GM20431 (cell line): ENCODE data around the gene ZNF423.

ENCODE experiments used
- in situ Hi-C: fragments of 300-500 bp; cut with MseI, MboI; formaldehyde crosslinking; loops from one replicate; pipeline ENCODE4 v1.15.0; 2020; ENCODE audit warnings: low sequenced_read_pairs; ENCODE audit not compliant: unreplicated experiment

Gene ZNF423

GRCh38 chr16:49763826-49764225 lies 92.1 kb downstream of the ZNF423 start:
- in situ Hi-C loops, result no loop called here

GRCh38 chr16:49760815-49761214 lies 95.1 kb downstream of the ZNF423 start:
- in situ Hi-C loops, result no loop called here

DNA sequence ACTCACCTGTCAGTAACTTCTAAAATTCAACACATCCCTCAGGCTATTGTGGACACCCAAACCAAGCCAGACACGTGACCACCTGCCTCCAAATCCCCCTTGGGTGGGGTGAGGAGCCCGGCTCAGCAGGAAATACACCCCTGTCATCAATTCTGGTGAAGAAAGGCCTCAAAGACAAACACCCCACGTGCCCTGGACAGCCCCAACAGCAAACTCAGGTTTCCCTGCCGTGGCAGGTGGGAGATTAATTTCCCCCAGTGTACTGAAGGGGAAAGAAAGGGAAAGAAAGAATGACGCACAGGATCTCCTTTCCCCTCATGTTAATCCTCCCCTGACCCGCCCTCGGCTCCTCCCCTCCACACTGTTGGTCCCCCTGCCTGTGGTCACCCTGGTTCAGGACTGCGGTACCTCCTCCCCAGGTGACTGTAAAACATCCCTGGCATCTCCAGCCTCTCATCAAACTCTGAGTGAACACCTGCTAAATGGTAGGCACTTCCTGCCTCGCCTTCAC lies 98.3 kb downstream of the ZNF423 start:
- in situ Hi-C loops, result no loop called here

DNA sequence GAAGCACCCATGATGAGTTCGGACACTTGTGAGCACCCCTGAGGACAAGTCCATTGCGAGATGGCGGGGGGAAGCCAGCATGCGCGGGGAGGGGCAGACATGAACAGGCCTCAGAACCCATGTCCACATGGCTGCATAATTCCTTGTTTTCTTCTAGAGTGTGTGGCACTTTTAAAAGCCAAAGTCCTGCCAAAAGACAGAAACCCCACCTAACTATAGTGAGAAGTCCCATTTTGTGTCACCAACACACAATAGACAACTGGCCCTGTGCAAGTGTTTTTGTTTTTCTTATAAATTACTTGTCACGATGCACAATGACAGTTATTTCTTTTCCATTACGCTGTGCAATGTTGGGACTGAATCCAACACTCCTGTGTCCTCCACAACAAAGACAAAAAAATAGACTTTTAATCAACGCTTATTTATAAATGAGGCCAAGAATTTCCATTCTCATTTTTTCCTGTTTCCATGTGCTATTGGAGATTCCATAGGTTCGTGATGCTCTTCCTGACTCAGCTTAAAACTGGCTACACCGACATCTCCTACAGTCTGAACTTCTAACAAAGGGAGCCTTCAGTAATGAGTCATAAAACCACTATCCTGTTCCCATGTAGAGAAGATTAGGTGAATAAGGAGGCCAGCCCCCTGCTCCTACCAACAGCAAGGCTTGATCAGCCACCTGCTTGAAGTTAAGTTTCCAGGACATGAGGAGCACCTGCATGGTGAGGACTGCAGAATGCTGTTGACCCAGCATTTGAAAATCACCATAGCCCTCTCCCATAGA lies 98.9 kb downstream of the ZNF423 start:
- in situ Hi-C loops, result no loop called here

DNA sequence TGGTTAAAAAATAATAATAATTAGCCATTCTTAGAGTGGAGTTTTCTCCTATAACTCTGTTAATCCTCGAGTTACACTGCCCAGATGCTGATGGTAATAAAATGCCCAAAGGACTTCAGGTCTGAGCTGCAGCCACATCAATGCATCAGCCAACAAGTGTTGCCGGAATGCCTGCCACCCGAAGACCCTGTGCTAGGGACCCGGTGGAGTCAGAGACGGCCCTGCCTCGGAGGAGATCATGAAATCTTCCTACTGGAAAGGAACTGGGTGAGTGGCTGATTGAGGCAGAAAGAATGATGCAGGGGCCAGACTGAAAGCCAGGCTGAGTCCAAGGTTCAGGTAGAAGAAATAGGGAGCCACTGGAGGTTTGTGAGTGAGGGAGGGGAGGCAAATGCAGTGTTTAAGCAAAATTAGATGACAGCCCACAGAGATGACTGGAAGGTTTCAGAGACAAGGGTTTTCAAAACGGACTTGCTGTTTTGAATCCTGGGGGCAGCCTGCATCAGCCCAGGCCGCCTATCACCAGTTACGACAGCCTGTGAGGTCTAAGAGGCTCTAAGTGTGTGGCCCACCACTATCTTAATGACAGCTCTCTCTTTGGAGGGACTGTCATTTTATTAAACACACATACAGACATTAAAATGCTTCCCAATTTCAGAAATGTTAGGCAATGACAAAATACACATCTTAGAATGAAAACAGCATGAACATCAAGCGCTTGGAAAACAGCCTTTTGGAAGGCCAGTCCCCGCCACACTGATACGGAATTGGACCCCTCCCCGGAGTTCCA lies 100.0 kb downstream of the ZNF423 start:
- in situ Hi-C loops, result no loop called here

GRCh38 chr16:49755313-49755620 lies 100.6 kb downstream of the ZNF423 start:
- in situ Hi-C loops, result no loop called here

DNA sequence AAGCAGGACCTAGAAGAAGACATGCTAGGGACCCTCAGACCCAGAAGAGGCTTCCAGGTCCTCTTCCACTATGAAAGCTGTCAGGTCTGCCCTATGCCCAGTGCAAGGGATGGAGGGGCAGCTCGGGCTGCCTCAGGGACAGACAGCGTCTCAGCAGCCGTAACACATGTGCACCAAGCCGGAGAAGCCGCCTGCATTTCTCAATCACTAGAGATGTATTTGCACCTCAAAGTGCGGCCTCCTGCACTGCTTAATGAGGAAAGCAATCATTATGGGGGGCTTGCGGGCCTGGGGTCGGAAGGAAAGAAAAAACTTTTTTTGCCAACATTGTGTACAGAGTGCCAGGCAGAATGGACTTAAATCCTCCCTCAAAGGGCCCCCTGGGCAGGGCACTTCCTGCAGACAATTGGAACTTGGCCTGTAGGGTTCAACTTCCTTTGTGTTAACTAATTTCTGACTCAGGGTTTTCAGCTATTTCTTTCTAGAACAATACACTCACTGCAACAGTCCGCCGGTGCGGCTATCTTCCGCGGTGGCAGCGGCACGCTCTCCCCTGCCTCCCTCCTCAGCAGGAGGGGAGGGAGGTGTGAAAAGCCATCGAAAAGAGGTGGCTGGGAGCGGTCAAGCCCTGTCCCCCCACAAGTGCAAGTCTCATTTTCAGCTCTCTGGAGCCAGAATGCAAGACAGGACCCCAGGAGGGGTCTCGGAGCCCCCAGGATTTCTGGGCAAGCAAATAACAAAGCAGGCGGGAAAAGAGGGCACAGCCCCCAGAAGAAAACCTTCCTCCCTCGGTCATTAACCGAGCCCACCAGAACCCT lies 101.2 kb downstream of the ZNF423 start:
- in situ Hi-C loops, result no loop called here

DNA sequence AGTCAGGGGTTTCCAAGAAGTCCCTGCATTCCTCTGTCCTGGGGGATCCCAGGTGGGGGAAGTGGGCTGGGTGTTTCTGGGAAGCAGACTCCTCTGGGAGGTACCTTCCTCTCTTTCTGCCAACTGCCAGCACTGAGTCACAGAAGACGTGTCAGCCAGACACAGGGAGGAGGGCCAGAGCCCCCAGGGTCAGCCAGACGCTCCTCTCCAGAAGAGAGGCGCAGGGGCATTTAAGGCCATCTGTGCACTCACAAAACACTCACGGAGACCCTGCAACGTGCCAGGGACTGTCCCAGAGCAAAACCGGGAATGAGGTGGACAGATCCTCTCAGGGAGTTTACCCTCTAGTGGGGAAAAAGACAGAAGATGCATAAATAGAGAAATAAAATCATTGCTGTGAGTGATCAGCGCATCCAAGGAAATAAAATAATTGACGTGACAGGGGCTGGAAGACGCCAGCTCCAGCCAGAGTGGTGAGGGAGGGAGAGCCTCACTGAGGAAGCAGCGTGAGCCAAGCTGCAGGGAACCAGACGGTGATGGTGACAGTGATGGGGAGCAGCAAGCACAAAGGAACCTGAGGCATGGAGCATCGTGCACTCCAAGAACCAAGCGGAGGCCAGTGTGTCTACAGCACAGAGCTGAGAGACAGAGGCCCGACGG lies 105.4 kb downstream of the ZNF423 start:
- in situ Hi-C loops, result no loop called here

DNA sequence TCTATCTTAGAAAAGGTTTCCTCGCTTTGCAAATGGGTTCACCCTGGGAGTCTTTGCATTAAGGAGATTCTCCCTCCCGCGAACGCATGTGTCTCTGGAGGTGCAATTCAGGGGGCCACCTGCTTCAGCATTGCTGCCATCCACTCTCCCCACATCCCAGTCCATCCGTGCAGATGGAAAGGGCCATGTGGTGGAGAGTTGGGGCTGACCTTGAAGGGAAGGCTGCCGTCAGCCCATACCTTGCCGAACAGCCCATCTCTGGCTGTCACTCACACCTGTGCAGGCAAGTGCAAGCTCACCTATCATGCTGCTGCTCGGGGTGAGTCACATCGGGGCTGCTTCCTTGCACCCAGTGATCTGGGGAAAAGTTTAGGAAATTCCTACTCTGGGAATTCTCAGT lies 106.1 kb downstream of the ZNF423 start:
- in situ Hi-C loops, result no loop called here

DNA sequence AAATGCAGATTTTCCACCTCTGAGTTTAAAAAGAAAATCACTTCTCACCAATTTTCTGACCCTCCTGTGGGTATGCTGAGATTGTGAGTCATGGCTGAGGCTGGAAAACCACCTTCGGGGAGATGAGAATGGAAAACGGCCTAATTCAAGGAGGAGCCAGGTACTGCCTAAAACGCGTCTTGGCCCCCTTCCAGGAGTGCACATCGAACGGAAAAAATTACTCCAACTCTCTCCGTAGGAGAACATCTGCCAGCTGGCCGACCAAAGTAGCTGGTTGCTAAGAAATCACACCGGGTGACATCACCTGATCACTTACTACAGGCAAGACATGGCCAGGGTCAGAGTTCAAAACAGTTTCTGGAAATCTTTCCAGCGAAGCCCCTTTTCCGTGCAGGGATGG lies 107.6 kb downstream of the ZNF423 start:
- in situ Hi-C loops, result no loop called here

DNA sequence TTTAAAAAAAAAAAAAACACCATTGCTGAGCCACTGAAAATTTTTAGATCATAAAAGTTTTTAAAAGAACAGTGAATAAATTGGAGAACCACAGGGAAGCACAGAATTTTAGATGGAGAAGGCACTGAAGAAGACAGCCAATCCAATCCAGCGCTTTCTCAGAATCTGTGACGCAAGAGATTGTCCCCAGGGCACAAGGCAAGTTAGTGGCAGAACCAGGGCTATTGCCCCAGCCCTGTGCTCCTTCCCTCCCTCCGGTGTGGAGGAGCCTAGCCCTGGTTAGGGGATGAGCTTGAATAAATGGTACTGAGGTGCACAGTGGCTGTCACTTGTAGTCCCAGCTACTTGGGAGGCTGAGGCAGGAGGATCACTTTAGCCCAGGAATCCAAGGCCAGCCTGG lies 108.3 kb downstream of the ZNF423 start:
- in situ Hi-C loops, result no loop called here

GRCh38 chr16:49746545-49746944 lies 109.4 kb downstream of the ZNF423 start:
- in situ Hi-C loops, result no loop called here

GRCh38 chr16:49745311-49745747 lies 110.6 kb downstream of the ZNF423 start:
- in situ Hi-C loops, result no loop called here

DNA sequence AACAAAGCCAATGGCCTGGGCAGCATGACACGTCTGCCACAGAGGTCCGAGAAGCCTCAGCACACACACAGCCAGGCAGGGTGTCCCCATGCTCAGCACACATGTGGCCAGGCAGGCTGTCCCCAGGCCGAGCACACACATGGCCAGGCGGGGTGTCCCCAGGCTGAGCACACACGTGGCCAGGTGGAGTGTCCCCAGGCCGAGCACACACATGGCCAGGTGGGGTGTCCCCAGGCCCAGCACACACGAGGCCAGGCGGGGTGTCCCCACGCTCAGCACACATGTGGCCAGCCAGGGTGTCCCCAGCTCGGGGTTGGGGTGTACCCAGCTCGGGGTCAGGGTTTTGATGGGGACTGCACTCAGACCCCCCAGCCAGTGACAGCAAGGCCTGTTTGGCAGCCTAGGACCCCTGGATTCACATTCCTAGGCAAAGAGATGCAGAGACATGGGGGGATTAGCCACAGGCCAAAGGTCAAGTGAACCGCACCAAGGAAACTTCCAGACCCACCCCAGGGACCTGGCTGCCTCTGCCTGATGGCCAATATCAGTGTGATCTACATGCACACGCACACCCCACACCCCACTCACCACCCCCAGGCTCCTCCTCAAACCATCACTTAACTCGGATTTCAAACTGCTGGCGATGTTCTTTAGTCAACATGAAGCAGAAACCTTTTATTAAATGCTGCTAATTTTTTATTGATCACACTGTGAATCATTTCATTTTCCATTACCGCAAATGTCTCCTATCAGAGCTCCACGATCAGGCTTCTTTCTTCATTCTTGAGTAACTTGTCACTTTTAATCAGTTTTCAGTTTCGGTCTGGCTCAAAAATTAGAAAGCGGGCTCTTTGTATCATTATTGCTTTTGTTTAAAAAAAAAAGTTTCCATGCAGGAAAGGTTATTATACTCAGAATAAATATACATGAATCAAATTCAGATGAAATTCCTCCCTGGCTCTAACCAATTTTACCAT lies 111.4 kb downstream of the ZNF423 start:
- in situ Hi-C loops, result no loop called here

DNA sequence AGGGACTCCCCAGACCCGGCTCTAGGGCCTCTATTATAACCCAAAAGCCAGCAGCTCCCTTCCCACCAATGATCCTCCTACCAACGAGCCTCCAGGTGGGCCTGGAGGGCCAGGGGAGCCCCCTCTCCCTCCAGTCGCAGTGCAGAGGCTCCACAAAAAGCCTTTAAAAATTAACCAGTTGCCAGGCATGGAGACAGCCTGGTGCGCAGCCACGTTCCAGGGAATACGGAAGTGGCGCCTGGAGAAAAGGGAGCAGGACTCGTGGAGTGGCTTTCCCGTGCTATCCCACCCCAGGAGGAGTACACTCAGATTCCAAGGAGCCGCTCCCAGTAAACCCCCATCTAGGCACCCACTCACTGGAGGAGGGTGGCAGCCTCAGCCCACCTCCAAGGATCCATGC lies 112.3 kb downstream of the ZNF423 start:
- in situ Hi-C loops, result no loop called here

- in situ Hi-C loops, result no loop called here
Measured at GRCh38 chr16:49743203-49743464, 112.8 kb downstream of the ZNF423 start.

DNA sequence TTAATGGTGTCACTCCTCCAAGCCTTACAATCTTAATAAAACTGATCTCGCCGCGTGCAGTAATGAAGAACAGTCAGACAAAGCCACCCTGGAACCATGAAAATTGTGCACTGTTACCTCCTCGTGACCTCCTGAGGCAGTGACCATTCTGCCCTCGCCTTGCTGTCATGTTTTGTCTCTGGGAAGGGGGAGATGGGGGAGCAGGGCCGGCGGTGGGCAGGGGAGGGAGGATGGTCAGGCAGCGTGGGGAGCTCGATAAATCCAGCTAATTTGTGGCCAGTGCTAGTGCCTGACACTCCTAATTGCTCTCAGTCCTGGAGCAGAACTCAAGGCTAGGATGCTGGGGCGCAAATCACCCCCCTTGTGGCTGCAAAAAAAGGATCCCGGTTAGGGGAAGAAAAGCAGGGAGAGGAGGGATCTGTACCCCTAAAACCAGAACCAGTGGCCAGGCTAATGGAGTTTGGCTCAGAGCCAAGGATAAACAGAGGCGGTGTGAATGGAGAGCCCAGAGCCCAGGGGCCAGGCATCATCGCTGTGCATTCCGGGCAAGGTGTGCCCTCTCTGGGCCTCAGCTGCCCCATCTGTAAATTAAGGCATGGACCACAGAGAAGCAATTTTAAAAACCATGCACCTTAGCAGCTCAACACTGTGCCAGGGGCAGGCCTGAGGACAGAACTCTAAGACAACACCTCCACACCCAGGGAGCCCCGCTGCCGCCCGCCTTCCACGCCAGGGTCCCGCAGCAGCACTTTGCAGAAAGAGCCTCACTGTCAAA lies 113.3 kb downstream of the ZNF423 start:
- in situ Hi-C loops, result no loop called here

GRCh38 chr16:49740256-49740655 lies 115.7 kb downstream of the ZNF423 start:
- in situ Hi-C loops, result no loop called here

- in situ Hi-C loops, result no loop called here
Measured at GRCh38 chr16:49739381-49739780, 116.5 kb downstream of the ZNF423 start.
